SU-DHL-6 (cell line): Measurements from ENCODE around the gene ZNF629.

Experiments
- H2AFZ ChIP-seq: fragments of 200-600 bp; sonication (generic); 2 replicates; pipeline ENCODE4 v1.6.1; 2014; ENCODE audit warnings: low read depth, mild to moderate bottlenecking, moderate library complexity, mixed read lengths, antibody characterized with exemption, low read length; ENCODE audit not compliant: severe bottlenecking
- H3F3A ChIP-seq: fragments of 200-600 bp; shearing (Covaris generic); 2 replicates; pipeline ENCODE4 v1.6.0; 2016; ENCODE audit warnings: antibody characterized with exemption, mild to moderate bottlenecking; ENCODE audit not compliant: insufficient read depth
- H3K27ac ChIP-seq: fragments of 200-600 bp; sonication (generic); 2 replicates; pipeline ENCODE4 v1.5.1; 2016; ENCODE audit warnings: low read depth, mild to moderate bottlenecking, low read length, moderate library complexity, mixed read lengths
- H3K27me3 ChIP-seq: fragments of 200-600 bp; sonication (generic), shearing (Covaris generic); 2 replicates; pipeline ENCODE4 v1.6.0; 2014; ENCODE audit warnings: mild to moderate bottlenecking, low read length
- H3K36me3 ChIP-seq: fragments of 200-600 bp; sonication (generic); 2 replicates; pipeline ENCODE4 v1.6.1; 2014; ENCODE audit warnings: mild to moderate bottlenecking, low read length, mixed read lengths
- H3K4me2 ChIP-seq: fragments of 300-600, 200-600 bp; shearing (Covaris generic), sonication (generic); 2 replicates; pipeline ENCODE4 v1.6.0; 2014; ENCODE audit warnings: low read length, low read depth, mild to moderate bottlenecking; ENCODE audit not compliant: poor library complexity, severe bottlenecking
- H3K4me3 ChIP-seq: fragments of 200-600 bp; sonication (generic); 2 replicates; pipeline ENCODE4 v1.5.1; 2014; ENCODE audit warnings: antibody characterized with exemption, low read length, mild to moderate bottlenecking, mixed read lengths; ENCODE audit not compliant: insufficient read depth, poor library complexity, severe bottlenecking
- H3K79me2 ChIP-seq: fragments of 200-600 bp; sonication (generic); 2 replicates; pipeline ENCODE4 v1.6.1; 2014; ENCODE audit warnings: mild to moderate bottlenecking, low read length, moderate library complexity; ENCODE audit not compliant: insufficient read depth
- H3K9ac ChIP-seq: fragments of 200-600 bp; sonication (generic); 2 replicates; pipeline ENCODE4 v1.7.0; 2014; ENCODE audit warnings: mild to moderate bottlenecking, low read length
- H3K9me2 ChIP-seq: fragments of 200-600 bp; sonication (generic); replicated peaks from 2 replicates; pipeline ENCODE4 v1.6.1; 2014; ENCODE audit warnings: low read length; ENCODE audit not compliant: insufficient read depth
- H3K9me3 ChIP-seq: fragments of 200-600 bp; sonication (generic); 2 replicates; pipeline ENCODE4 v1.6.1; 2014; ENCODE audit warnings: low read length, mixed read lengths; ENCODE audit not compliant: insufficient read depth
- H4K20me1 ChIP-seq: fragments of 200-600 bp; sonication (generic); 2 replicates; pipeline ENCODE4 v1.6.1; 2014; ENCODE audit warnings: low read depth, mild to moderate bottlenecking, antibody characterized with exemption, low read length, moderate library complexity, mixed read lengths
- EZH2phosphoT487 ChIP-seq: fragments of 200-600 bp; sonication (generic), shearing (Covaris generic); conservative IDR thresholded peaks from 2 replicates; pipeline ENCODE4 v1.6.1; 2018; ENCODE audit warnings: mild to moderate bottlenecking, antibody characterized with exemption, low read length, moderate library complexity, mixed read lengths
- TF ChIP-seq, protein P1 (sequence below): fragments of 200-600 bp; sonication (generic); IDR thresholded peaks from one replicate; pipeline ENCODE4 v1.5.1; 2017; ENCODE audit warnings: antibody characterized with exemption, mild to moderate bottlenecking, low read length, moderate library complexity; ENCODE audit not compliant: insufficient read depth, poor library complexity, severe bottlenecking

The ZNF629 gene

GRCh38 chr16:30757316-30757715 is 29.7 kb downstream of the ZNF629 start:
- Histone ChIP-seq H2AFZ (no peak overlapping the region), H3K9ac (no peak overlapping the region), H3K4me3 (no peak overlapping the region), H3K9me2 (no peaks in the 10 kb centered on the region), H3K27me3 (no peaks in the 10 kb centered on the region), H3K4me2 (no peak overlapping the region), H3K79me2 (peaks cover 1% of the 10 kb centered on the region), H4K20me1 (no peaks in the 10 kb centered on the region), H3K9me3 (no peaks in the 10 kb centered on the region), H3F3A (peaks cover 15% of the 10 kb centered on the region; the same call in 1 of the 2 replicates), H3K36me3 (peaks cover 4% of the 10 kb centered on the region; the same call in 1 of the 2 replicates), H3K27ac (no peak overlapping the region)
- no peak for TF ChIP-seq EZH2phosphoT487
- TF ChIP-seq, protein P1, sequence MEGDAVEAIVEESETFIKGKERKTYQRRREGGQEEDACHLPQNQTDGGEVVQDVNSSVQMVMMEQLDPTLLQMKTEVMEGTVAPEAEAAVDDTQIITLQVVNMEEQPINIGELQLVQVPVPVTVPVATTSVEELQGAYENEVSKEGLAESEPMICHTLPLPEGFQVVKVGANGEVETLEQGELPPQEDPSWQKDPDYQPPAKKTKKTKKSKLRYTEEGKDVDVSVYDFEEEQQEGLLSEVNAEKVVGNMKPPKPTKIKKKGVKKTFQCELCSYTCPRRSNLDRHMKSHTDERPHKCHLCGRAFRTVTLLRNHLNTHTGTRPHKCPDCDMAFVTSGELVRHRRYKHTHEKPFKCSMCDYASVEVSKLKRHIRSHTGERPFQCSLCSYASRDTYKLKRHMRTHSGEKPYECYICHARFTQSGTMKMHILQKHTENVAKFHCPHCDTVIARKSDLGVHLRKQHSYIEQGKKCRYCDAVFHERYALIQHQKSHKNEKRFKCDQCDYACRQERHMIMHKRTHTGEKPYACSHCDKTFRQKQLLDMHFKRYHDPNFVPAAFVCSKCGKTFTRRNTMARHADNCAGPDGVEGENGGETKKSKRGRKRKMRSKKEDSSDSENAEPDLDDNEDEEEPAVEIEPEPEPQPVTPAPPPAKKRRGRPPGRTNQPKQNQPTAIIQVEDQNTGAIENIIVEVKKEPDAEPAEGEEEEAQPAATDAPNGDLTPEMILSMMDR: no peak

- Histone ChIP-seq H3K27me3 (no peaks in the 10 kb centered on the region), H3K9ac (no peak overlapping the region), H3F3A (peaks cover 15% of the 10 kb centered on the region; the same call in 1 of the 2 replicates), H4K20me1 (no peaks in the 10 kb centered on the region), H3K79me2 (no peaks in the 10 kb centered on the region), H3K9me3 (no peaks in the 10 kb centered on the region), H3K4me3 (no peak overlapping the region), H3K27ac (no peak overlapping the region), H3K9me2 (no peaks in the 10 kb centered on the region), H3K4me2 (no peak overlapping the region), H3K36me3 (peaks cover 4% of the 10 kb centered on the region; the same call in 1 of the 2 replicates), H2AFZ (no peak overlapping the region)
- no peak for TF ChIP-seq EZH2phosphoT487
- TF ChIP-seq, protein P1: no peak
Observed at GRCh38 chr16:30756781-30757100, 30.3 kb downstream of the ZNF629 start.

DNA sequence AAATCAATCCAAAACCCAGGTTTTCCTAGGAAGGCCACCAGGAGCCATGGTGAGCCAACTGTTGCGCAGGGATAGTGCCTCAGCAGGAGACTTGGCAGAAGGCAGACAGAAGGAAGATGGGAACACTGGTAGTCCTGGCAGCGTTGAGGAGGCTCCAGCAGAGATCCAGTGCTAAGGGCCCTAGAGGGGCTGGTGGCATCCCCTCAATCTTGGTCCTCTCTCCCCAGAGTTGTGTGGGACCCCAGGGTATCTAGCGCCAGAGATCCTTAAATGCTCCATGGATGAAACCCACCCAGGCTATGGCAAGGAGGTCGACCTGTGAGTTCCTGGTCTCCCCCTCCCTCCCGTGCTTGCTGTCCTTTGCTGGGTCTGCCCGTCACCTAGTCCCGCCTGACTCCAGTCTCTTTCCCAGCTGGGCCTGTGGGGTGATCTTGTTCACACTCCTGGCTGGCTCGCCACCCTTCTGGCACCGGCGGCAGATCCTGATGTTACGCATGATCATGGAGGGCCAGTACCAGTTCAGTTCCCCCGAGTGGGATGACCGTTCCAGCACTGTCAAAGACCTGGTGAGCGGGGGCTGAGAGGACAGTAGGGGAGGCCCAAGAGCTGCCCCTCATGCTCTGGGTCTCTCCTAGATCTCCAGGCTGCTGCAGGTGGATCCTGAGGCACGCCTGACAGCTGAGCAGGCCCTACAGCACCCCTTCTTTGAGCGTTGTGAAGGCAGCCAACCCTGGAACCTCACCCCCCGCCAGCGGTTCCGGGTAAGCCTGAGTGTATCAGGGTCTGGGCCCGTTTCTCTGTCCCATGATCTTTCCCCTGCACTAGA is 30.8 kb downstream of the ZNF629 start:
- TF ChIP-seq, protein P1: no peak
- no peak for TF ChIP-seq EZH2phosphoT487
- Histone ChIP-seq H3K9me3 (no peaks in the 10 kb centered on the region), H3K36me3 (peaks cover 4% of the 10 kb centered on the region; the same call in 1 of the 2 replicates)

More for the DNA sequence above, 30.8 kb downstream of the ZNF629 start:
- H3K4me3 ChIP-seq: no peak overlapping the region
- no peaks in the 10 kb centered on the region for H3K79me2 ChIP-seq
- no peak overlapping the region for H2AFZ ChIP-seq
- no peaks in the 10 kb centered on the region for H3K27me3 ChIP-seq
- no peaks in the 10 kb centered on the region for H4K20me1 ChIP-seq
- H3K9me2 ChIP-seq: no peaks in the 10 kb centered on the region
- H3K27ac ChIP-seq: no peak overlapping the region
- H3K9ac ChIP-seq: no peak overlapping the region
- peaks cover 15% of the 10 kb centered on the region; the same call in 1 of the 2 replicates for H3F3A ChIP-seq
- no peak overlapping the region for H3K4me2 ChIP-seq
